ENCODE results near the gene GIN1. TPM values are rescaled to one million over a fixed set of nuclear protein-coding genes. Genes with fewer than 3 reads are reported as not detected.

GIN1 gene
- total RNA-seq, 4 donors from 2014 or later = 4.4 to 10.4 (median 7.2) TPM

GRCh38 chr5:103102234-103102633, 17.7 kb downstream of the GIN1 start:
- H3K4me1 ChIP-seq = no peaks in the 10 kb centered on the region
- H3K36me3 ChIP-seq = peaks cover 14 to 53% (median 34%) of the 10 kb centered on the region in 4 donors
- no peaks in the 10 kb centered on the region for H3K27me3 ChIP-seq
- intact Hi-C loops (cut with DNase I) = no loop called here
- TF ChIP-seq EP300 (IDR thresholded peaks at IDR 0.05) = no peak
- no peak for TF ChIP-seq POLR2AphosphoS5 (IDR thresholded peaks at IDR 0.05)
- no peak for TF ChIP-seq POLR2A (IDR thresholded peaks at IDR 0.05; ENCODE audit: low read depth)
- no peak for TF ChIP-seq CTCF (IDR thresholded peaks at IDR 0.05)
- WGBS = 84% methylated on average over 1 of the region's 1 CpG
- H3K9me3 ChIP-seq = no peaks in the 10 kb centered on the region
- no peak for DNase-seq (ENCODE audit: extremely low spot score)
- H3K27ac ChIP-seq (replicated peaks in 1 of 4) = no peak overlapping the region
- no peak overlapping the region for H3K4me3 ChIP-seq

GRCh38 chr5:103101079-103101750, 18.7 kb downstream of the GIN1 start:
- intact Hi-C loops (cut with DNase I) = no loop called here
- H3K4me1 ChIP-seq = no peaks in the 10 kb centered on the region
- H3K27ac ChIP-seq (replicated peaks in 1 of 4) = no peak overlapping the region
- WGBS = 91% methylated on average over 6 of the region's 6 CpGs
- H3K27me3 ChIP-seq = no peaks in the 10 kb centered on the region
- no peaks in the 10 kb centered on the region for H3K9me3 ChIP-seq
- H3K4me3 ChIP-seq = no peak overlapping the region
- no peak for TF ChIP-seq POLR2A (IDR thresholded peaks at IDR 0.05; ENCODE audit: low read depth)
- TF ChIP-seq CTCF (IDR thresholded peaks at IDR 0.05) = no peak
- TF ChIP-seq POLR2AphosphoS5 (IDR thresholded peaks at IDR 0.05) = no peak
- TF ChIP-seq EP300 (IDR thresholded peaks at IDR 0.05) = no peak
- no peak for DNase-seq (ENCODE audit: extremely low spot score)
- H3K36me3 ChIP-seq = peaks cover 8 to 62% (median 34%) of the 10 kb centered on the region in 4 donors

GRCh38 chr5:103098993-103099392, 20.9 kb downstream of the GIN1 start:
- intact Hi-C loops (cut with DNase I) = no loop called here
- no peaks in the 10 kb centered on the region for H3K4me1 ChIP-seq
- no peak overlapping the region for H3K27ac ChIP-seq (replicated peaks in 1 of 4)
- H3K9me3 ChIP-seq = no peaks in the 10 kb centered on the region
- H3K27me3 ChIP-seq = no peaks in the 10 kb centered on the region
- no peak overlapping the region for H3K4me3 ChIP-seq
- peaks cover 2 to 79% (median 32%) of the 10 kb centered on the region in 4 donors for H3K36me3 ChIP-seq
- no peak for DNase-seq (ENCODE audit: extremely low spot score)
- TF ChIP-seq POLR2A (IDR thresholded peaks at IDR 0.05; ENCODE audit: low read depth) = no peak
- TF ChIP-seq EP300 (IDR thresholded peaks at IDR 0.05) = no peak
- no peak for TF ChIP-seq CTCF (IDR thresholded peaks at IDR 0.05)
- no peak for TF ChIP-seq POLR2AphosphoS5 (IDR thresholded peaks at IDR 0.05)
- 71% methylated on average over 2 of the region's 2 CpGs for WGBS

GRCh38 chr5:103094737-103095136, 25.2 kb downstream of the GIN1 start:
- intact Hi-C loops (cut with DNase I) = no loop called here
- Histone ChIP-seq H3K27ac (replicated peaks in 1 of 4) (no peak overlapping the region), H3K9me3 (no peaks in the 10 kb centered on the region)

More at GRCh38 chr5:103094737-103095136, 25.2 kb downstream of the GIN1 start:
- no peaks in the 10 kb centered on the region for H3K27me3 ChIP-seq
- H3K36me3 ChIP-seq = peaks cover 1 to 64% (median 8%) of the 10 kb centered on the region in 4 donors
- TF ChIP-seq POLR2A (IDR thresholded peaks at IDR 0.05; ENCODE audit: low read depth) = no peak
- TF ChIP-seq POLR2AphosphoS5 (IDR thresholded peaks at IDR 0.05) = no peak
- no peak for TF ChIP-seq EP300 (IDR thresholded peaks at IDR 0.05)
- TF ChIP-seq CTCF (IDR thresholded peaks at IDR 0.05) = no peak
- H3K4me1 ChIP-seq = no peaks in the 10 kb centered on the region
- no peak overlapping the region for H3K4me3 ChIP-seq
- WGBS = 90% methylated on average over 2 of the region's 2 CpGs
- no peak for DNase-seq (ENCODE audit: extremely low spot score)
